ENCODE results near the gene KCTD19.

DNA sequence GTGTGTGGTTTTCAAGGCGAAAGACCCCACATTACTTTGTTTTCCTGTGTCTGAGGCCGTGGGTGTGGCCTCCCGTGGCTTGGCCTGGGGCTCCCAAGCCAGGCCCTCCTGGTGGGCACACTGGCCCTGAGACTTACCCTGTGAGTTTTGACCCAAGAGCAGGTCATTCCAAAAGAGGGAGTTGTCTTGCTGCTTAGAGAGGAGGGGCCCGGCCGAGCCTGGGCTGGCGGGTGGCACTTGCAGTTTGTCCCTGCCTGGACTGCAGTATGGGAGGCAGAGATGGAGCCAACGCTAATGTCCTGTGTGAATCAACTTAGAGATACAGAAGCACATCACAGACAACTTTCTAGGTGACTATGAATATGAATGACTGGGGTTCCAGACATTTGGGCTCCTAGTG, 24.5 kb downstream of the KCTD19 start:
- TF ChIP-seq, protein P1, sequence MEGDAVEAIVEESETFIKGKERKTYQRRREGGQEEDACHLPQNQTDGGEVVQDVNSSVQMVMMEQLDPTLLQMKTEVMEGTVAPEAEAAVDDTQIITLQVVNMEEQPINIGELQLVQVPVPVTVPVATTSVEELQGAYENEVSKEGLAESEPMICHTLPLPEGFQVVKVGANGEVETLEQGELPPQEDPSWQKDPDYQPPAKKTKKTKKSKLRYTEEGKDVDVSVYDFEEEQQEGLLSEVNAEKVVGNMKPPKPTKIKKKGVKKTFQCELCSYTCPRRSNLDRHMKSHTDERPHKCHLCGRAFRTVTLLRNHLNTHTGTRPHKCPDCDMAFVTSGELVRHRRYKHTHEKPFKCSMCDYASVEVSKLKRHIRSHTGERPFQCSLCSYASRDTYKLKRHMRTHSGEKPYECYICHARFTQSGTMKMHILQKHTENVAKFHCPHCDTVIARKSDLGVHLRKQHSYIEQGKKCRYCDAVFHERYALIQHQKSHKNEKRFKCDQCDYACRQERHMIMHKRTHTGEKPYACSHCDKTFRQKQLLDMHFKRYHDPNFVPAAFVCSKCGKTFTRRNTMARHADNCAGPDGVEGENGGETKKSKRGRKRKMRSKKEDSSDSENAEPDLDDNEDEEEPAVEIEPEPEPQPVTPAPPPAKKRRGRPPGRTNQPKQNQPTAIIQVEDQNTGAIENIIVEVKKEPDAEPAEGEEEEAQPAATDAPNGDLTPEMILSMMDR (IDR thresholded peaks at IDR 0.05), result no peak
- TF ChIP-seq POLR2AphosphoS5 (IDR thresholded peaks at IDR 0.05) (no peak), POLR2A (IDR thresholded peaks at IDR 0.05) (no peak)

Data from stomach (tissue), 4 donors.